GM12874 (cell line): Measurements from ENCODE around the gene C1orf210.

Source experiments
- TF ChIP-seq, protein P1 (sequence below): IDR thresholded peaks from 2 replicates; pipeline ENCODE4 v1.5.1; 2011; ENCODE audit warnings: low read depth, mild to moderate bottlenecking, control low read depth, low read length, moderate library complexity; ENCODE audit not compliant: insufficient read depth

Gene C1orf210

DNA sequence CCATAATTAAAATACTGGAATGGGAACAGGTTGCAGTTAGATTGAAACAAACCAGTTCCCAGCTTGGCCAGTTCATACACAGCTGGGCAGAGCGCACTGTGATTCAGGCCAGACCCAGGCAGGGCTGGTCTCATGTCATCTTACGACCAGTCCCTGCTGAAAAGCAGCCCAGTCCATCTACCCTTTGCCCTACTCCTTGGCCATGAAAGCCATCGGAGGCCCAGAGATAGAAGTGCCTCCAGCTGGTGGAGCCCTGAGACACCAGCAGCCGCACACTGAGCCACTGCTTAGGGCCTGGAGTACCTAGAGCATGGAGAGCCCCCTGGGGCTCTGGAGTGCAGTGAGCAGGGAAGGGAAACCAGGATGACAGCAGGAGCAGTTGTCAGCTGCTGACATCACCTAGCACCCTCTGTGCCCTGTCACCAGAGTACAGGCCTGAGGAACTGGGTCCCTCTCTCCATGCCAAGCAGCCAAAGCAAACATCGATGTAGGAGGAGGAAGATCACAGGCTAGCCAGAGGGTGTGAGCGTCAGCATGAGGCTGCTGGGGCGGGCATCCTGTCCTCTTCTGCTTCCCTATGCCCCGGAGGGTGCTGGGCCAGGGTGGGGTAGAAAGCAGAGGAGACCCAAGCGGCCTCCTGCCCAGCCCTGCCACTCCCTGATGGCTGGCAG, 49.8 kb downstream of the C1orf210 start:
- TF ChIP-seq, protein P1, sequence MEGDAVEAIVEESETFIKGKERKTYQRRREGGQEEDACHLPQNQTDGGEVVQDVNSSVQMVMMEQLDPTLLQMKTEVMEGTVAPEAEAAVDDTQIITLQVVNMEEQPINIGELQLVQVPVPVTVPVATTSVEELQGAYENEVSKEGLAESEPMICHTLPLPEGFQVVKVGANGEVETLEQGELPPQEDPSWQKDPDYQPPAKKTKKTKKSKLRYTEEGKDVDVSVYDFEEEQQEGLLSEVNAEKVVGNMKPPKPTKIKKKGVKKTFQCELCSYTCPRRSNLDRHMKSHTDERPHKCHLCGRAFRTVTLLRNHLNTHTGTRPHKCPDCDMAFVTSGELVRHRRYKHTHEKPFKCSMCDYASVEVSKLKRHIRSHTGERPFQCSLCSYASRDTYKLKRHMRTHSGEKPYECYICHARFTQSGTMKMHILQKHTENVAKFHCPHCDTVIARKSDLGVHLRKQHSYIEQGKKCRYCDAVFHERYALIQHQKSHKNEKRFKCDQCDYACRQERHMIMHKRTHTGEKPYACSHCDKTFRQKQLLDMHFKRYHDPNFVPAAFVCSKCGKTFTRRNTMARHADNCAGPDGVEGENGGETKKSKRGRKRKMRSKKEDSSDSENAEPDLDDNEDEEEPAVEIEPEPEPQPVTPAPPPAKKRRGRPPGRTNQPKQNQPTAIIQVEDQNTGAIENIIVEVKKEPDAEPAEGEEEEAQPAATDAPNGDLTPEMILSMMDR, result no peak

DNA sequence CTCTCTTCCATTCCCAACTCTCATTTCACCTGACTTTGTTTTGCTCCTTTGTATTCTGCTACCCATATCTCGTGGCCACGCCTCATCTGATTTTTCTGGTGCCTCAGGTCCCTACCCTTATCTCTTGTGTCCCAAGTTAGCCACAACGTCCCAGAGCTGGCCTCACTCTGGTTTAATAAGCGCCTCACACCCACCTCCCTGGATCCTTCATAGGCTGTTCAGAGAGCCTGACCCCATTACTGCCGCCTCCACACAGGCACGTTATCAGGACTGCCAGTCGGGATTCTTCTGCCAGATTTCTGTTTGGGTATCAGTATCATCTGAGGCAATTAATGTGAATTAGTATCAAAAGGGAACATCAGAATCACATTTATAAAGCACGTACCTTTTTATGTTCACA, 50.3 kb downstream of the C1orf210 start:
- TF ChIP-seq, protein P1, result no peak

DNA sequence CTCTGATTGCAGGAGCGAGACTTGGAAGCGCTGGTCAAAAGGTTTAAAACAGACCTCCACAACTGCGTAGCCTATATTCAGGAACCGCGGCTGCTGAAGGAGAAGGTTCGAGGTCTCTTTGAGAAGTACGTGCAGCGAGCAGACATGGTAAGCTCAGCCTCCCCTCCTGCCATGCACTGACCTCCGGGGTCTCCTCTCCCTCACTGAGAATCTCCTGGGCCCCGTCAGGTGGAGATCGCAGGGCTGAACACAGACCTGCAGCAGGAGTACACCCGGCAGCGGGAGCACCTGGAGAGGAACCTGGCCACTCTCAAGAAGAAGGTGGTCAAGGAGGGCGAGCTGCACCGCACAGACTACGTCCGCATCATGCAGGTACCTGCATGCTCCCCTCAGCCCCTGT, 51.1 kb downstream of the C1orf210 start:
- TF ChIP-seq, protein P1, result no peak

DNA sequence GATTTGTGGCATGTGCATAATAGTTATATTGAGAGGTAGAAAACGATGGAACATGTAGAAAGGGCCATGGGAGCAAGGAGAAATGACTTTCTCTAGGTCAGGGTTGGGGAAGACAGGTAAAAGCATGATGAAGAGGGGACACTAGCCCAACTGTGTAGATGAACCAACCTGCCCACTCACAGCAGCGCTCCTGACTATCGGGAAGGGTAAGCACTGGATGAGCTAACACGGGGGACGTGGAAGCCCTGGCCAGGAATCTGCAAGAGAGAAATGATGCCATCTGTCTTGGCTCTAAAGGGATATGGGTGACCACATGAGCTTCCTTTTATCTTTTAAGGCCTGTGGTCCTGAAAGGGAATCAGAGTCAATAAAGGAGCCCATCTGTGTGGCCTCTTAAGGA, 51.8 kb downstream of the C1orf210 start:
- TF ChIP-seq, protein P1, result no peak

DNA sequence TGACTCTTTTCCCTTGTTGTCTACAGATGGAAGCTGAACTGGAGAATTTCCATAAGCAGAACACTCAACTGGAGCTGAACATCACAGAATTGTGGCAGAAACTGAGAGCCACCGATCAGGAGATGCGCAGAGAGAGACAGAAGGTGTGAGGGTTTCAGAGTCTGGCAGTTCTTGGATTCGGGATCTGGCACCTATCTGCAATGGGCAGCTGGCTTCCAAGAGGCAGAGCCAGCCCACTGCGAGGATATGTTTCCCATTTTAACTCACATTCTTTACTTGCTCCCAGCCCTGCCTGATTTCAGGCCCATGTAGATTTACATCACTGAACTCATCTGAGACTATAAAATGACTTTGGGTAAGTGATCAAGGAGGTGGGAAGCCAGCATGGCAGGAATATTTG, 52.9 kb downstream of the C1orf210 start:
- TF ChIP-seq, protein P1, result no peak

DNA sequence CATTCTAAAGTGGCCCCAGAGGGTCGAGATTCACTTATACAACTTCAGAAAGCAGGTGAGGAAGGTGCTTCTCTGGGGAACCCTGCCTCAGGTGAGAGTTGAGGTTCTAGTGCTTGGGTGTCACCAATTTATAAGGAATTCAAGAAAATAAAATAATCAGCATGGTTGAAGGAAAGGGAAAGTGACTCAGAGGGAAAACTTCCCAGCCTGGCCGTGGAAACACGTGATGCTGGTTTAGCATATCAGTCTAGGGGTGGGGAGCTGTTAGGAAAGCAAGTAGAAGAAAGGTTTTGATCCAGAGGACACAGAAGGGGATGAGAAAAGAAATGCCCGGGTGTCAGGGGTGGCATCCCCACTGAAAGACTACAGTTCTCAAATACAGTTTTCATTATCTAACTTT, 53.3 kb downstream of the C1orf210 start:
- TF ChIP-seq, protein P1, result no peak
